ENCODE results near the gene MLIP. TPM values are rescaled to one million over a fixed set of nuclear protein-coding genes. Genes with fewer than 3 reads are reported as not detected.
A peak's percentile ranks its signal among the peaks of the same experiment; 100 is the strongest.

The MLIP gene
- total RNA-seq: 1 to 10 TPM in 2 of 4 donors, under 1 TPM in 2; 0.42 to 3.5 (median 1.2) TPM

GRCh38 chr6:54111341-54112045 is at the start of gene MLIP:
TSS of gene MLIP (plus strand) at chr6:54111443. CDS start at chr6:54111480, 37 bp downstream.
- Histone ChIP-seq H3K9me3 (no peaks in the 10 kb centered on the region), H3K36me3 (no peaks in the 10 kb centered on the region), H3K4me1 (peaks cover 6 to 23% (median 12%) of the 10 kb centered on the region in 4 donors), H3K27ac (replicated peaks in 1 of 4) (no peak within 1 kb of the TSS), H3K27me3 (no peaks in the 10 kb centered on the region), H3K4me3 (no peak within 1 kb of the TSS)
- TF ChIP-seq POLR2A (IDR thresholded peaks at IDR 0.05; ENCODE audit: low read depth): no peak
- TF ChIP-seq CTCF (IDR thresholded peaks at IDR 0.05): no peak
- TF ChIP-seq POLR2AphosphoS5 (IDR thresholded peaks at IDR 0.05): no peak
- no peak for TF ChIP-seq EP300 (IDR thresholded peaks at IDR 0.05)
- 73% methylated on average over 10 of the region's 10 CpGs for WGBS
- no peak for DNase-seq (ENCODE audit: extremely low spot score)
- intact Hi-C loops (cut with DNase I): no loop called here

- no peaks in the 10 kb centered on the region for H3K9me3 ChIP-seq
- peaks cover 0 to 7% (median 3%) of the 10 kb centered on the region in 4 donors for H3K4me1 ChIP-seq
- no peak for DNase-seq (ENCODE audit: extremely low spot score)
- TF ChIP-seq POLR2A (IDR thresholded peaks at IDR 0.05; ENCODE audit: low read depth) (no peak), POLR2AphosphoS5 (IDR thresholded peaks at IDR 0.05) (no peak), EP300 (IDR thresholded peaks at IDR 0.05) (no peak)
- peak overlapping the region in 1 of 4 donors; percentile 25 for H3K4me3 ChIP-seq
- no peaks in the 10 kb centered on the region for H3K27me3 ChIP-seq
- H3K27ac ChIP-seq (replicated peaks in 1 of 4): no peak overlapping the region
- no peaks in the 10 kb centered on the region for H3K36me3 ChIP-seq
- intact Hi-C loops (cut with DNase I): no loop called here
- 88% methylated on average over 3 of the region's 3 CpGs for WGBS
Measured at GRCh38 chr6:54063228-54063539, 48.1 kb upstream of the MLIP start.

GRCh38 chr6:54068694-54069093 is 42.5 kb upstream of the MLIP start:
- Histone ChIP-seq H3K36me3 (no peaks in the 10 kb centered on the region), H3K9me3 (no peaks in the 10 kb centered on the region), H3K4me1 (peaks cover 0 to 11% (median 0%) of the 10 kb centered on the region in 4 donors), H3K4me3 (no peak overlapping the region), H3K27me3 (no peaks in the 10 kb centered on the region), H3K27ac (replicated peaks in 1 of 4) (no peak overlapping the region)
- no peak for TF ChIP-seq POLR2A (IDR thresholded peaks at IDR 0.05; ENCODE audit: low read depth)
- TF ChIP-seq EP300 (IDR thresholded peaks at IDR 0.05): no peak
- TF ChIP-seq CTCF (IDR thresholded peaks at IDR 0.05): no peak
- no peak for TF ChIP-seq POLR2AphosphoS5 (IDR thresholded peaks at IDR 0.05)
- intact Hi-C loops (cut with DNase I): no loop called here
- 72% methylated on average over 2 of the region's 2 CpGs for WGBS
- no peak for DNase-seq (ENCODE audit: extremely low spot score)

- Histone ChIP-seq H3K36me3 (peaks cover 0 to 4% (median 0%) of the 10 kb centered on the region in 4 donors), H3K4me3 (peak overlapping the region in 2 of 4 donors; percentile 4 to 15), H3K9me3 (no peaks in the 10 kb centered on the region), H3K27me3 (no peaks in the 10 kb centered on the region), H3K27ac (replicated peaks in 1 of 4) (peak overlapping the region in 1 of 4 donors; percentile 5), H3K4me1 (peaks cover 0 to 24% (median 0%) of the 10 kb centered on the region in 4 donors)
- WGBS: 70% methylated on average over 3 of the region's 3 CpGs
- intact Hi-C loops (cut with DNase I): no loop called here
- DNase-seq (ENCODE audit: extremely low spot score): no peak
- TF ChIP-seq CTCF (IDR thresholded peaks at IDR 0.05): no peak
- no peak for TF ChIP-seq POLR2AphosphoS5 (IDR thresholded peaks at IDR 0.05)
- TF ChIP-seq POLR2A (IDR thresholded peaks at IDR 0.05; ENCODE audit: low read depth): no peak
- TF ChIP-seq EP300 (IDR thresholded peaks at IDR 0.05): no peak
Measured at GRCh38 chr6:54070025-54070424, 41.2 kb upstream of the MLIP start.

GRCh38 chr6:54071821-54072340 is 39.4 kb upstream of the MLIP start:
- intact Hi-C loops (cut with DNase I): no loop called here
- Histone ChIP-seq H3K27me3 (no peaks in the 10 kb centered on the region), H3K36me3 (peaks cover 0 to 4% (median 0%) of the 10 kb centered on the region in 4 donors), H3K9me3 (no peaks in the 10 kb centered on the region), H3K4me1 (peaks cover 0 to 24% (median 0%) of the 10 kb centered on the region in 4 donors), H3K4me3 (no peak overlapping the region), H3K27ac (replicated peaks in 1 of 4) (no peak overlapping the region)
- no peak for TF ChIP-seq CTCF (IDR thresholded peaks at IDR 0.05)
- TF ChIP-seq POLR2AphosphoS5 (IDR thresholded peaks at IDR 0.05): no peak
- TF ChIP-seq EP300 (IDR thresholded peaks at IDR 0.05): no peak
- no peak for TF ChIP-seq POLR2A (IDR thresholded peaks at IDR 0.05; ENCODE audit: low read depth)
- no peak for DNase-seq (ENCODE audit: extremely low spot score)
- WGBS: 81% methylated on average over 4 of the region's 4 CpGs
